Measurements from ENCODE around the gene CLCN1. TPM values are rescaled to one million over a fixed set of nuclear protein-coding genes. Genes with fewer than 3 reads are reported as not detected.

The CLCN1 gene
- total and polyA plus RNA-seq, 2 of the 8 experiments (the other 6 are each of a cell fraction or from before 2014, with no cell fraction given), result 0.36 to 0.41 TPM

DNA sequence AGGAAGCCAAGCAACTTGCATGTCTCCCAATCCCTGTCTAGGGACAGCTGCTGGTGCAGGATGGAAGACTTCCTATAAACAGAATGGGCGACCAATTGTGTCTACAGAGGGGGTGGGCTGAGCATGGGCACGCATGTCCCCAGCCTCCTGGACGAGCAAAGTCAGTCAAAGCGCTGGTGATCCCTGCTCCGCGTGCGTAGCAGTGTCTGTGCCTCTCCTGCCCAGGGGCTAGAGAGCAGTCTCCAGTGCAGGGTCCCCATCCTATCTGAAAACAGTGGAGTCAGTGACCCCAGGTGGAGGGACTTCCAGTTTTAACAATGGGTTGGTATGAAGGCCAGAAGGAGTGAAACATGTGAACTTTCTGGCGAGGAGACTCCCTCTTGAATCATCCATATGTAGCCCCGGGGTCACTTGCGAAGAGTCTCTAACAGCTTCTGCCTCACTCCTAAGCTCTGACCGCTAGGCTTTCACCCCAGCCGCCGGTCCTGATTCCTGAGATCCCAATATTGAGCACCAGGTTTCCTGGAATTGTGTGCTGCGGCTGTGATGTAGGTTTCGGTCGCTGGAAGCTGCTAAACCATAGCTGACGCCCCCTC lies 28.5 kb upstream of the CLCN1 start:
- peak overlapping the region; percentile 29 for H2BK120ac ChIP-seq (replicated peaks; ENCODE audit: low read depth, low read length)
- no peak overlapping the region for H3K9ac ChIP-seq (replicated peaks in 1 of 4; ENCODE audit: extremely low read depth in 1 of 4, low read depth in 3 of 4, low read length in 3 of 4)
- FAIRE-seq (no peak), DNase-seq (ENCODE audit: low read depth in 1 of 2, low spot score in 2 of 2) (no peak)
- no peak overlapping the region for H4K91ac ChIP-seq (replicated peaks; ENCODE audit: insufficient read length, low read length)
- peak overlapping the region; percentile 75 for H3K4ac ChIP-seq (replicated peaks; ENCODE audit: insufficient read length, low read depth, low read length)
- peaks cover 0 to 2% of the 10 kb centered on the region in 2 experiments for H4K20me1 ChIP-seq (replicated peaks in 1 of 2; ENCODE audit: control insufficient read depth in 1 of 2, insufficient read depth in 2 of 2, low read length in 2 of 2)
- 82% methylated on average over 17 of the region's 17 CpGs; no CpG with 5 or more reads in 1 of the 2 experiments for WGBS, 2 experiments (ENCODE audit: extremely low coverage in 1 of 2, insufficient coverage in 1 of 2, insufficient read length in 1 of 2, insufficient replicate concordance in 2 of 2, low coverage in 1 of 2, low lambda C conversion rate in 2 of 2, missing lambda C conversion rate in 1 of 2)
- H2BK15ac ChIP-seq (ENCODE audit: low read length), result 0 out of 2 replicates have a peak overlapping the region, but pooled peaks have one; percentile 76
- peaks cover 8% of the 10 kb centered on the region for H3K23me2 ChIP-seq (ENCODE audit: low read depth, low read length)
- H3K79me1 ChIP-seq (ENCODE audit: low read depth, low read length), result peaks cover 3% of the 10 kb centered on the region
- H3K14ac ChIP-seq (ENCODE audit: insufficient read length), result no peak overlapping the region
- H3K79me2 ChIP-seq (ENCODE audit: control insufficient read depth in 1 of 2, insufficient read depth in 2 of 2, low read length in 2 of 2), result peaks cover 0 to 36% of the 10 kb centered on the region in 2 experiments; a peak in 3 of 4 replicates
- H4K8ac ChIP-seq (ENCODE audit: extremely low read depth, insufficient read depth, low read length), result peak overlapping the region; percentile 91
- 0 out of 2 replicates have a peak overlapping the region, but pooled peaks have one; percentile 17 for H2AK5ac ChIP-seq (ENCODE audit: low read depth, low read length)
- H3K36me3 ChIP-seq (ENCODE audit: control insufficient read depth in 2 of 4, insufficient read depth in 4 of 4, low read length in 3 of 4), result peaks cover 5 to 17% (median 11%) of the 10 kb centered on the region in 4 experiments
- no peak overlapping the region for H3K56ac ChIP-seq (replicated peaks; ENCODE audit: insufficient read length, low read depth, low read length)
- peak overlapping the region; percentile 16; the same call in 1 of the 2 replicates for H2BK5ac ChIP-seq (ENCODE audit: low read depth, low read length)
- no peak overlapping the region for H4K5ac ChIP-seq (ENCODE audit: insufficient read length, low read depth, low read length)
- H2BK12ac ChIP-seq (ENCODE audit: low read depth, low read length), result no peak overlapping the region
- ChIA-PET POLR2A (ENCODE audit: partially characterized antibody) (interaction anchor here (0.6 to 2.5 kb wide), 13 partner anchors 7 to 120 kb away, joined by 3 to 6 read pairs (median 3); partner anchors contain the start of gene GSTK1), CTCF (ENCODE audit: partially characterized antibody) (interaction anchor here (0.6 to 3.6 kb wide), 6 partner anchors 10 to 303 kb away, joined by 3 to 22 read pairs (median 4); no protein-coding TSS in a partner anchor)
- peak overlapping the region in 1 of 2 experiments; percentile 5; a peak in 1 of 4 replicates for H3K4me2 ChIP-seq (ENCODE audit: insufficient read depth in 1 of 2, low read depth in 2 of 2, low read length in 2 of 2)
- H3K27me3 ChIP-seq (replicated peaks in 1 of 4; ENCODE audit: control insufficient read depth in 3 of 4, extremely low read depth in 1 of 4, insufficient read depth in 3 of 4, low read length in 3 of 4), result peaks cover 10 to 21% (median 20%) of the 10 kb centered on the region in 4 experiments
- peaks cover 6 to 13% of the 10 kb centered on the region in 2 experiments for H3K9me3 ChIP-seq (ENCODE audit: insufficient read depth in 2 of 2, low read depth in 1 of 2, low read length in 1 of 2)
- H3K4me1 ChIP-seq (replicated peaks in 1 of 4; ENCODE audit: control insufficient read depth in 3 of 4, insufficient read depth in 4 of 4, low read length in 3 of 4), result peaks cover 9 to 14% (median 10%) of the 10 kb centered on the region in 4 experiments
- H3K4me3 ChIP-seq (ENCODE audit: extremely low read depth in 1 of 4, insufficient read depth in 2 of 4, low read depth in 3 of 4, low read length in 4 of 4), result peak overlapping the region in 1 of 4 experiments; percentile 25; a peak in 1 of 8 replicates
- TF ChIP-seq BACH1 (IDR thresholded peaks at IDR 0.05; ENCODE audit: low read length) (no peak), RAD21 (IDR thresholded peaks at IDR 0.05 in 1 of 2, conservative IDR thresholded peaks at IDR 0.05 in 1 of 2; ENCODE audit: low read depth in 2 of 2, low read length in 2 of 2) (no peak), KDM1A (IDR thresholded peaks at IDR 0.05; ENCODE audit: borderline replicate concordance, low read length) (peak; percentile 71; the same call in 1 of the 2 replicates), CBX5 (IDR thresholded peaks at IDR 0.05; ENCODE audit: low read depth, low read length) (no peak), RXRA (IDR thresholded peaks at IDR 0.05; ENCODE audit: insufficient read depth, low read depth, low read length) (no peak), RBBP5 (IDR thresholded peaks at IDR 0.05; ENCODE audit: borderline replicate concordance, low read depth, low read length) (no peak)
- H3K23ac ChIP-seq (ENCODE audit: insufficient read length), result no peak overlapping the region
- no peak overlapping the region for H3K27ac ChIP-seq (ENCODE audit: low read depth, low read length)
- peak overlapping the region; percentile 90; the same call in 1 of the 2 replicates for H3K18ac ChIP-seq (ENCODE audit: extremely low read depth, low read length)
- H2BK20ac ChIP-seq (ENCODE audit: low read length), result 0 out of 2 replicates have a peak overlapping the region, but pooled peaks have one; percentile 75
- H2AFZ ChIP-seq (ENCODE audit: low read length), result no peak overlapping the region
